ENCODE measurements around the gene ORM1. TPM values are rescaled to one million over a fixed set of nuclear protein-coding genes. Genes with fewer than 3 reads are reported as not detected.

Gene ORM1
- total RNA-seq, 1 donor: not detected

GRCh38 chr9:114291886-114292590, 30.9 kb upstream of the ORM1 start:
- no peak overlapping the region for H3K4me3 ChIP-seq (ENCODE audit: low read depth, low read length)
- DNase-seq (ENCODE audit: low read depth): no peak
- TF ChIP-seq CTCF (IDR thresholded peaks at IDR 0.05; ENCODE audit: insufficient read depth, low read depth, low read length): no peak

- no peak for DNase-seq (ENCODE audit: low read depth)
- no peak for TF ChIP-seq CTCF (IDR thresholded peaks at IDR 0.05; ENCODE audit: insufficient read depth, low read depth, low read length)
- no peak overlapping the region for H3K4me3 ChIP-seq (ENCODE audit: low read depth, low read length)
Measured at GRCh38 chr9:114294664-114295063, 28.2 kb upstream of the ORM1 start.

DNA sequence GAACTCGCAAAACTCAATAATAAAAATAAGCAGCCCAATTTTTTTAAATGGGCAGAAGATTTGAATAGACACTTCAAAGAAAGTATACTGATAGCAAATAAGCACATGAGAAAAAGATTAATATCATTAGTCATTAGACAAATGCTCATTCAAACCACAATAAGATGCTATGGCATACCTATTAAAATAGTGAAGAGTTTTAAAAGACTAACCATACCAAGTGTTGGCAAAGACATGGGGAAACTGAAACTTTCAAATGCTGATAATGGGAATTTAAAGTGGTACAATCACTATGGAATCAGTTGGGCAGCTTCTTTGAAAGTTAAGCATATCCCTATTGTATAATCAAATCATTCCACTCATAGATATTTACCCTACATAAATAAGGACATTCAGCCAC, 26.6 kb upstream of the ORM1 start:
- no peak for TF ChIP-seq CTCF (IDR thresholded peaks at IDR 0.05; ENCODE audit: insufficient read depth, low read depth, low read length)
- H3K4me3 ChIP-seq (ENCODE audit: low read depth, low read length): no peak overlapping the region
- no peak for DNase-seq (ENCODE audit: low read depth)

GRCh38 chr9:114299286-114300152, 23.4 kb upstream of the ORM1 start:
- no peak for DNase-seq (ENCODE audit: low read depth)
- H3K4me3 ChIP-seq (ENCODE audit: low read depth, low read length): no peak overlapping the region
- TF ChIP-seq CTCF (IDR thresholded peaks at IDR 0.05; ENCODE audit: insufficient read depth, low read depth, low read length): no peak

DNA sequence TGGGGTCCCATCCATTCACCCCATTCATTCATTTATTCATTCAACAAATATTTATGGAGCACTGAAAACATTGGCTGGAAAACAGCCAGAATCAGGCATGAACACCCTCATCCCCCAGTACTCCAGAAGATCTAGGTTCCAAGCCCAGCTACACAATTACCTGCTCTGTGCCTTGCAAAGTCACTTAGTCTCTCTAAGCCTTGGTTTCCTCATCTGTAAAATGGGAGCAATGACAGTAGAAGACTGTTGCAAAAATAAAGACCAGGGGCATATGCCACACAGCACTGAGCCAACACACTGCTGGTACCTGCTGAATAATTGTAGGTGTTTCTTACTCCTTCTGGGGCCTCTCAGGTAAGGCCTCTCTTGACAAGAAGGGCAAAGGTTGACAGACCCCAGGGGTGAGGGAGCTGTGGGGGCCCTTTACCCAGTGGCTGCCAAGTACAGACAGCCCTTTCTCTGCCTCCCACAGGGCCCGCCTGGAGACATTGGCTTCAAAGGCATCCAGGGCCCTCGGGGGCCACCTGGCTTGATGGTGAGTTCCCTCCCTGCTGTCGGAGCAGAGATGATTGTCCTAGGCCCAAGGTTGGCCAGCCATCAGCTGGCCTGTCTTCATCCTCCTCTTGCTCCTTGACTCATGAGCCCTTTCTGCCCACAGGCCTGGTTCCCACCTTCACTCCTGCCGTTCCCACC, 22.6 kb upstream of the ORM1 start:
- H3K4me3 ChIP-seq (ENCODE audit: low read depth, low read length): no peak overlapping the region
- no peak for TF ChIP-seq CTCF (IDR thresholded peaks at IDR 0.05; ENCODE audit: insufficient read depth, low read depth, low read length)
- no peak for DNase-seq (ENCODE audit: low read depth)

- no peak for DNase-seq (ENCODE audit: low read depth)
- TF ChIP-seq CTCF (IDR thresholded peaks at IDR 0.05; ENCODE audit: insufficient read depth, low read depth, low read length): no peak
- H3K4me3 ChIP-seq (ENCODE audit: low read depth, low read length): no peak overlapping the region
Measured at GRCh38 chr9:114300846-114301797, 21.8 kb upstream of the ORM1 start.
